NCI-H1694 treated with DMSO at 0.1 percent for 48 hours (cell line): ENCODE data around the gene L2HGDH.
"Not testable (repeated sequence)": the region's sequence is repeated elsewhere in the genome, so short reads cannot be mapped to it uniquely, and the experiment has no call there.

Source experiments
- DNase-seq: peaks from one replicate; lab custom pipeline; 2025; lab: John Stamatoyannopoulos, UW

L2HGDH gene

DNA sequence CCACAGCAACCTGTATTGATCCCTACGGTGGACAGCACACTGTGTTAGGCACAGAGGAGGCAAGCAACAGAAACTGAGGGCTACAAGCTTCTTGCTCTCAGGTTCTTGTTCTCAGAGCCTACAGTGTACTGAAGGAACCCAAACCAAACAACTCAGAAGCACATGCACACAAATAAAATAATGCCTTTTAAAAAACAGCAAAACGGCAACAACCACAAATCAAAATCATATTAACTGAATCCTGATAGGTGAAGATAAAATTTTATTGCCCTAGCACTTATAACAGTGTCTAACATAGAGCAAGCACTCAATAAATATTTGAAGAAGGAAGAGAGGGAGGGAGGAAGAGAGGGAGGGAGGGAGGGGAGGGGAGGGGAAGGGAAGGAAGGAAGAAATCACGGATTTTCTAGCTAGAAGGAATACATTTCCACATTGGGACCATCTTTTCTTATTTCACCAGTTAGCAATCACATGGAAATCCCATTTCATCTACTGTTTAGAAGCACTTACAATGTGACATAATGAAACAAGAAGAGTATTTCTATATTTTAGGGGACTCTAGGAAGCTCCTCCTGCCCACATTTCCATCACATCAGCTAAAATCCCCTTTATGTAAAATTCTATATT, 27.3 kb upstream of the L2HGDH start:
- no peak for DNase-seq

- DNase-seq = no peak
Measured at GRCh38 chr14:50338587-50338986, 26.6 kb upstream of the L2HGDH start.

DNA sequence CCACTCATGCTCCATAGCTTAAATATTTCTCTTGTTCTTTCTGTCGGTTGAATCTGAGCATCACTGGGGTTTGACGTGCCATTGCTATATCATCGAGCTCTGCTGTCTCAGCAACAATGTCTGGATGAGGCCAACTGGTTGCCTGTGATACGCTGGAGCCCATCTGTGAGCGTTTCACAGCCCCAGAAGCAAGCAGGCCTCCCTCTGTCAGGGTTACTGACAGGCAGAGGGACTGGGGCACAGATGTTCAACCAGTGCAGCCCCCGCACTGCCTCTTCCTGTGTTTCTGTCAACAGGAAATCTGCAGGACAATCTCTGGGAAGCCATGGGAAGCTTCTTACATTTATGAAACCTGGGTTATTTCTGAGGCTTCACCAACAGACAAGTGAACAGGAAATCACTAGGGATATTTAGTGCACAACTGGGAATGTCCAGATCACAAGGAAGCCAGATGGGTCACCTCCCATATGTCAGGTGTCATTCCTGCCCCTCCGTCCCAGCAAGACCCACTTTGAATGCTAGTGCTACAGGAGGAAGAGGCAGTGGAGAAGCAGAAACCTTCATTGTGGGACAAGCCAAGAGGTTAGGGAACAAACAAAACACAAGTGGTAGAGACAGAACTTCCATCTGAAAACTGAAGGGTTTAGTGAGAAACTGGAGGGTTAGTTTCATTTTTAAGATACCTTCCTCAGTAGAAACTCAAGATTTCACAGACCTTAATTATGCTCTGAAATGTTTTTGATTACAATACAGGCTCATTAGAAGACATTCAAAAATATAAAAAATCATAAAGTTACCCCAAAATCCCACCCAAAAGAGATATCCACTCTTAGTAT, 24.2 kb upstream of the L2HGDH start:
- DNase-seq = peak; percentile 97

GRCh38 chr14:50335389-50335788, 23.4 kb upstream of the L2HGDH start:
- peak; percentile 98 for DNase-seq

GRCh38 chr14:50334211-50334610, 22.2 kb upstream of the L2HGDH start:
- DNase-seq = no peak

GRCh38 chr14:50333014-50333509, 21.0 kb upstream of the L2HGDH start:
- DNase-seq = no peak

DNA sequence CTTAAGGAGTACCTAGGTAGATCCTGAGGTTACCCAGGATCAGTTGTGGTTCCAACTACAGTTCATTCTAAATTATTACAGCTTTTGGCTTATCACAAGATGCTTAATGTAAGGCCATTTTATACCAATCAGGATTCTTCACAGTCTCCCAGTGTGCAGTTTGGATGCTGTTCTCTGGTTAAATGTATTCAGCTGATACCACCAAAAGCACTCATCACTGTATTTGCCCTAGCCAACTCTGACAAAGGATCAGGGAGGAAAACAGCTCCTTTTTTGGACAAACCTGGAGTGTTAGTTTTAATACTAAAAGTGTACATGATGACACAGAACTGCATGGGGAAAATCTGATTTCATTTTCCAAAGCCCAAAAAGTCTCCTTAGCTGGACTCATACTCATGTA, 19.6 kb upstream of the L2HGDH start:
- DNase-seq = no peak

DNA sequence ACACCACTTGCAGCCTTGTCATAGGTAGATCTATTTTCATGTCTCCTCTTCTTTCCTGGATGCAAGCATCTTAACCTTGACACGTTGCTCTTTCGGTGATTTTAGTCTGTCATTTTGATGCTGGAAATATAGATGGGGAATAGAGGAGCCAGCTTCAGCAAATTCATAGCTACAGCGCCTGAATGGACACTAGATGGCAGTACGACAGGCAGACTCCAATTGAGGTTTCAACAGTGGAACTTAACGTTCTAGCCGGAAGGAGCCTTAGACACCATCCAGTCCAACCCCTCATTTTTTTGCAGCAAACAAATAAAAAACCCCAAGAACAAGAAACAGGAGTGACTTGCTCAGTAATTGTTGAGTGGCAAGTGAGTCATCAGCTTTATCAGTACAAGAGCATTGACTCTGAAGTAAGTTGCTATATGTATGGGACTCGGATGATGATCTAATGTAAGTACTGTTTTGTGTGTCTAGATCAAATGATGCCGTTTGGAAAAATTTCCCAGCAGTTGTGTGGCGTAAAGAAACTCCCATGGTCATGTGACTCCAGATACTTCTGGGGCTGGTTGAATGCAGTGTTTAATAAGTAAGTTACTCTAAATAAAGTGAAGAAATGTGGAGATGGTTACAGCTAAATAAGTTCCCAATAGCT, 9.1 kb upstream of the L2HGDH start:
- DNase-seq = peak; percentile 95

- DNase-seq = no peak
Measured at GRCh38 chr14:50320283-50320682, 8.3 kb upstream of the L2HGDH start.

GRCh38 chr14:50319721-50320120, 7.7 kb upstream of the L2HGDH start:
- DNase-seq = no peak

GRCh38 chr14:50319293-50319692, 7.3 kb upstream of the L2HGDH start:
- no peak for DNase-seq

- peak; percentile 72 for DNase-seq
Measured at GRCh38 chr14:50318031-50318626, 6.1 kb upstream of the L2HGDH start.

DNA sequence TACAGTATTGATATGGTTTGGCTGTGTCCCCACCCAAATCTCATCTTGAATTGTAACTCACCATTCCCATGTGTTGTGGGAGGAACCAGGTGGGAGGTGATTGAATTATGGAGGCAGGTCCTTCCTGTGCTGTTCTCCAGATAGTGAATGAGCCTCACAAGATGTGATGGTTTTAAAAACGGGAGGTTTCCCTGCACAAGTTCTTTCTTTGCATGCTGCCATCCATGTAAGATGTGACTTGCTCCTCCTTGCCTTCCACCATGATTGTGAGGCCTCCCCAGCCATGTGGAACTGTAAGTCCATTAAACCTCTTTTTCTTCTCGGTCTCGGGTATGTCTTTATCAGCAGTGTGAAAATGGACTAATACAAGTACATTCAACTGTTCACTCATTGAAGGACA, 2.1 kb upstream of the L2HGDH start:
- not testable (repeated sequence) for DNase-seq

DNA sequence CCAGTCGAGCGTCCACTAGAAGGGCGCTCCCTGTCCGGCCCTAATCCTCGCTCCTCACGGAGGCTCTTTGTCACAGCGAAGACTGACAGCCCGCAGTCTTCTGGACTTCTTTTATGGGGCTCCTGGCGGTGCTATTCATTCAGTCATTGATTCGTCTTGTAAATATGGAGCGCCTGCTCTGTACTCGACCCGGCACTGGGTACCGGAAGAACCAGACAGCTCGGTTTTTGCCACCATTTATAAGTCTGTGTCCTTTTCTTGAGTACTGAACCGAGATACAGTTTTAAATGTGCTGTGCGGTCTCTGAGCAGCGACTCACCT, 665 bp upstream of the L2HGDH start:
- peak; percentile 79 for DNase-seq

GRCh38 chr14:50311337-50311971, 575 bp downstream of the L2HGDH start:
- peak; percentile 66 for DNase-seq

- DNase-seq = no peak
Measured at GRCh38 chr14:50310445-50310844, 1.6 kb downstream of the L2HGDH start.

GRCh38 chr14:50308363-50308915, 3.6 kb downstream of the L2HGDH start:
- DNase-seq = no peak

- no peak for DNase-seq
Measured at GRCh38 chr14:50303744-50304471, 8.1 kb downstream of the L2HGDH start.

DNA sequence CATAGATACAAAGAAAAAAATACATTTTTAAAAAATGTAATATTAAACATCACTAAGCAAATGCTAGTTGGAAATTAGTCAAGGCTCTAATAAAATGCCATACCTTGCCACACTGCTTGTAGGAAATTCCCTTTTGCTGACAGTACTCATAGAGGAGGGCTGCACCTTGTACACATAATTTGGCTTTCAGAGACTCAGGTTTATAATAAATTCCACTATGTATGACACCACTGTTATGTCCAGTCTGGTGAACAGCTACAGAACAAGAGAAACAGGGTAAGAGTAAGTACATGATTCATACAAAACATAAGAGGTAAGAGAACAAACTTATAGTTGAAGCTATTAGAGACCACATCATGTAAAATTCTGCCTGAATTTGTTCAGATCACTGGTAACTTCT, 10.1 kb downstream of the L2HGDH start:
- DNase-seq = no peak

DNA sequence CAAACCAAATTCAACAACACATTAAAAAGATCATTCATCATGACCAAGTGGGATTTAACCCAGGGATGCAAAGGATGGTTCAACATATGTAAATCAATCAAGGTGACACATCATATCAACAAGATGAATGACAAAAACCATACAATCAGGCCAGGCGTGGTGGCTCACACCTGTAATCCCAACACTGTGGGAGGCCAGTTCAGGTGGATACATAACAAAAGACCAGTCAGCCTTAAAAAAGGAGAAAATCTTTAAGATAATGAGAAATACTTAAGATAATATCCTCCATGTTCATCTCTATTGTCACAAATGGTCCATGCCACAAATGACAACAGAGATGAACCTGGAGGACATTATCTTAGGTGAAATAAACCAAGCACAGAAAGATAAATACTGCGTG, 12.4 kb downstream of the L2HGDH start:
- no peak for DNase-seq

GRCh38 chr14:50290306-50290705, 21.7 kb downstream of the L2HGDH start:
- DNase-seq = no peak
